Colonic mucosa (tissue), 4 donors: ENCODE measurements around the gene ANKRD49. TPM values are rescaled to one million over a fixed set of nuclear protein-coding genes. Genes with fewer than 3 reads are reported as not detected.

ENCODE experiments used
- DNase-seq: peaks from one replicate; pipeline ENCODE4 v3.0.0-alpha.2; 2020
- H3K27ac ChIP-seq: fragments of 200-600 bp; one replicate; pipeline ENCODE4 v1.8.0; 2021
- H3K27me3 ChIP-seq: fragments of 200-600 bp; one replicate; pipeline ENCODE4 v1.8.0; 2021
- H3K36me3 ChIP-seq: fragments of 200-600 bp; one replicate; pipeline ENCODE4 v1.8.0; 2021
- H3K4me1 ChIP-seq: fragments of 200-600 bp; one replicate; pipeline ENCODE4 v1.8.0; 2021; ENCODE audit warnings: mild to moderate bottlenecking
- H3K4me3 ChIP-seq: fragments of 200-600 bp; one replicate; pipeline ENCODE4 v1.8.0; 2021
- H3K9ac ChIP-seq, 2 donors: one replicate each; pipeline ENCODE4 v1.7.0; 2013; ENCODE audit warnings: control low read depth in 2 of 2, low read depth in 2 of 2, low read length in 2 of 2
- H3K9me3 ChIP-seq: fragments of 200-600 bp; one replicate; pipeline ENCODE4 v1.8.0; 2021
- CTCF ChIP-seq: fragments of 200-600 bp; IDR thresholded peaks from one replicate; pipeline ENCODE4 v1.8.0; 2022; ENCODE audit warnings: antibody characterized with exemption, mild to moderate bottlenecking
- intact Hi-C: fragments of 100-400 bp; cut with DNase I; formaldehyde crosslinking; loops from one replicate; pipeline ENCODE4 v1.14.1; 2022
- total RNA-seq, 2 donors: library from RNA; stranded (reverse); fragmentation: NEBNext Ultra II Directional in 1 of 2; extraction: Animal tissue kit (Norgen Biotek cat#: 25700) in 1 of 2; gene quantifications; one replicate each; pipeline ENCODE4 v1.2.1, GENCODE V29; 2021
- donor health status: healthy.
- donor health status: DM: no; HTN: no; CAD: no.
- donor health status: DM: no; HTN: no; CAD: no.

The ANKRD49 gene
- total RNA-seq, 2 donors from 2014 or later = 10.7 to 14.6 TPM

DNA sequence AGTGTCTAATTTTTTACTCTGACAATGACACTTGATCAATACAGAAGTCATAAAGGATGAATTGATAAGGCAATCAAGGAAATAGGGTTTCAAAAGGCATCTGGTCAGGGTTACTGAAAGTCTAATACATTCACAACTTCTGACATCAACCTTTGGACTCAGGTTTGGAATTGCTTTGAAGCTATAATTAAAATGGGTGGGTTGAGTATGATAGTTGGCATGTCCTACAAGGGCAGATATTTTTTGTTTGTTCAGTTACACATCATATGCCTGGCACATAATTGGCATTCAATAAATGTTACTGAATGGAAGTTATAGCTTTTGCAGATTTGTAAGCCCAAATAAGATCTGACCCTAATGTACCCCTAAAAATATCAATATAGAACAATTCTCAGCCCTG is 42.6 kb downstream of the ANKRD49 start:
- H3K4me3 ChIP-seq = no peak overlapping the region
- peak overlapping the region; percentile 68 for H3K27ac ChIP-seq
- intact Hi-C loops = no loop called here
- no peaks in the 10 kb centered on the region for H3K36me3 ChIP-seq
- no peaks in the 10 kb centered on the region for H3K9me3 ChIP-seq
- no peak for TF ChIP-seq CTCF
- H3K27me3 ChIP-seq = no peaks in the 10 kb centered on the region
- no peak for DNase-seq
- H3K9ac ChIP-seq = peak overlapping the region in 1 of 2 donors; percentile 59
- H3K4me1 ChIP-seq = peaks cover 8% of the 10 kb centered on the region

DNA sequence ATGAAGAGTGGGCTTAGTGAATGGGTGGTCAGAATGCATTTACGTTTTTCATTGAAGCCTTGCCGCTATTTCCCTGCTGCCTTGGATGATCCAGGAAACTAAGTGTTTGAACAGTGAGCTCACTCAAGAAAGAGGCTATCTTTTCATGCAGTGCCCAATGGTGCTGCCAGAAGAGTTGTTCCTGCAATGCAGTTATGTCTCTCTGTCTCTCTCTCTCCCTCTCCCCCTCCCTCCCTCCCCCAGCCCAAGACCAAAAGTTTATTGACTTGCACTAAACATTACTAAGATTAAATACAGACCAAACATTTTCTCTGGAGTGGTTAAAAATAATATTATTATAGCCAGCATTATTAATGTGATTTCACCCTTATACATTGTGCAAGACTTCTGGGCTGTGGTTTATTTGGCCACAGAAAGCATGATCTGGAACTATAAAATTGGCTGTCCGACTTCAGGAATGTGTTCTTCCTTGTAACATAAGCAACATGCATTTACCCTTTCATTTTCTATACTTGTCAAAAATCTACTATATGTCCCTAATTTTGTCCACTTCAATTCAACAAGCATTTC is 43.3 kb downstream of the ANKRD49 start:
- intact Hi-C loops = no loop called here
- H3K9me3 ChIP-seq = no peaks in the 10 kb centered on the region
- H3K27me3 ChIP-seq = no peaks in the 10 kb centered on the region
- peak; percentile 47 for DNase-seq
- H3K4me3 ChIP-seq = no peak overlapping the region
- H3K9ac ChIP-seq = peak overlapping the region in 1 of 2 donors; percentile 59
- peaks cover 8% of the 10 kb centered on the region for H3K4me1 ChIP-seq
- peak overlapping the region; percentile 68 for H3K27ac ChIP-seq
- no peaks in the 10 kb centered on the region for H3K36me3 ChIP-seq
- no peak for TF ChIP-seq CTCF

- intact Hi-C loops = no loop called here
- TF ChIP-seq CTCF = no peak
- Histone ChIP-seq H3K27me3 (no peaks in the 10 kb centered on the region), H3K9ac (peak overlapping the region in 1 of 2 donors; percentile 77), H3K9me3 (no peaks in the 10 kb centered on the region), H3K4me1 (peaks cover 4% of the 10 kb centered on the region), H3K36me3 (no peaks in the 10 kb centered on the region), H3K4me3 (no peak overlapping the region), H3K27ac (peak overlapping the region; percentile 78)
- DNase-seq = peak; percentile 71
These were observed 45.6 kb downstream of the ANKRD49 start for GRCh38 chr11:94539420-94539819.

DNA sequence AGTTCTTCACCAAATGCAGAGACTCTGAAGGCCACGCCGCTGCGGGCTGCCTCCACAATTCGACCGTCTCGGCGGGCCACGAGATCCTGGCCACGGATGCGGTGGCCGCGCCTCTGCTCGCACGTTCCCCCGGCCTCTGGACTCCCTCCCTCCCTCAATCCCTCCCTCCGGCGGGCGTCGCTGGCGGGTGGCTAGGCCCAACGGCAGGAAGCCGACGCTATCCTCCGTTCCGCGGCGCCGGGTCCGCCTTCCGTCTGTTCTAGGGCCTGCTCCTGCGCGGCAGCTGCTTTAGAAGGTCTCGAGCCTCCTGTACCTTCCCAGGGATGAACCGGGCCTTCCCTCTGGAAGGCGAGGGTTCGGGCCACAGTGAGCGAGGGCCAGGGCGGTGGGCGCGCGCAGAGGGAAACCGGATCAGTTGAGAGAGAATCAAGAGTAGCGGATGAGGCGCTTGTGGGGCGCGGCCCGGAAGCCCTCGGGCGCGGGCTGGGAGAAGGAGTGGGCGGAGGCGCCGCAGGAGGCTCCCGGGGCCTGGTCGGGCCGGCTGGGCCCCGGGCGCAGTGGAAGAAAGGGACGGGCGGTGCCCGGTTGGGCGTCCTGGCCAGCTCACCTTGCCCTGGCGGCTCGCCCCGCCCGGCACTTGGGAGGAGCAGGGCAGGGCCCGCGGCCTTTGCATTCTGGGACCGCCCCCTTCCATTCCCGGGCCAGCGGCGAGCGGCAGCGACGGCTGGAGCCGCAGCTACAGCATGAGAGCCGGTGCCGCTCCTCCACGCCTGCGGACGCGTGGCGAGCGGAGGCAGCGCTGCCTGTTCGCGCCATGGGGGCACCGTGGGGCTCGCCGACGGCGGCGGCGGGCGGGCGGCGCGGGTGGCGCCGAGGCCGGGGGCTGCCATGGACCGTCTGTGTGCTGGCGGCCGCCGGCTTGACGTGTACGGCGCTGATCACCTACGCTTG is 50.2 kb downstream of the ANKRD49 start, which contains the start of gene FUT4:
Gene FUT4, plus strand, starts transcription at position 227 of the 951 bp plus-strand sequence. Its CDS starts 213 bp downstream, at position 440.
- H3K4me3 ChIP-seq = peak within 1 kb of the TSS; percentile 61
- peak within 1 kb of the TSS; percentile 94 to 97 for H3K9ac ChIP-seq
- H3K9me3 ChIP-seq = no peaks in the 10 kb centered on the region
- H3K27ac ChIP-seq = peak within 1 kb of the TSS; percentile 99
- H3K27me3 ChIP-seq = no peaks in the 10 kb centered on the region
- peak; percentile 93 for DNase-seq
- intact Hi-C loops = no loop called here
- no peak for TF ChIP-seq CTCF
- no peaks in the 10 kb centered on the region for H3K4me1 ChIP-seq
- no peaks in the 10 kb centered on the region for H3K36me3 ChIP-seq

DNA sequence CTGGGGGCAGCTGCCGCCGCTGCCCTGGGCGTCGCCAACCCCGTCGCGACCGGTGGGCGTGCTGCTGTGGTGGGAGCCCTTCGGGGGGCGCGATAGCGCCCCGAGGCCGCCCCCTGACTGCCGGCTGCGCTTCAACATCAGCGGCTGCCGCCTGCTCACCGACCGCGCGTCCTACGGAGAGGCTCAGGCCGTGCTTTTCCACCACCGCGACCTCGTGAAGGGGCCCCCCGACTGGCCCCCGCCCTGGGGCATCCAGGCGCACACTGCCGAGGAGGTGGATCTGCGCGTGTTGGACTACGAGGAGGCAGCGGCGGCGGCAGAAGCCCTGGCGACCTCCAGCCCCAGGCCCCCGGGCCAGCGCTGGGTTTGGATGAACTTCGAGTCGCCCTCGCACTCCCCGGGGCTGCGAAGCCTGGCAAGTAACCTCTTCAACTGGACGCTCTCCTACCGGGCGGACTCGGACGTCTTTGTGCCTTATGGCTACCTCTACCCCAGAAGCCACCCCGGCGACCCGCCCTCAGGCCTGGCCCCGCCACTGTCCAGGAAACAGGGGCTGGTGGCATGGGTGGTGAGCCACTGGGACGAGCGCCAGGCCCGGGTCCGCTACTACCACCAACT is 51.0 kb downstream of the ANKRD49 start:
- intact Hi-C loops = no loop called here
- Histone ChIP-seq H3K4me3 (peak overlapping the region; percentile 61), H3K9me3 (no peaks in the 10 kb centered on the region), H3K27ac (peak overlapping the region; percentile 99), H3K9ac (peak overlapping the region; percentile 94 to 97), H3K4me1 (no peaks in the 10 kb centered on the region), H3K27me3 (no peaks in the 10 kb centered on the region), H3K36me3 (no peaks in the 10 kb centered on the region)
- peak; percentile 53 for DNase-seq
- no peak for TF ChIP-seq CTCF
